H1 (cell line): ENCODE data around the gene TNNI2. TPM values are rescaled to one million over a fixed set of nuclear protein-coding genes. Genes with fewer than 3 reads are reported as not detected.

Experiments
- CTCF ChIA-PET: fragments of 300-600 bp; sonication (Branson Sonifier 250); formaldehyde crosslinking; loops from one replicate; lab custom pipeline; 2021; ENCODE audit not compliant: partially characterized antibody; lab: Charles Lee
- POLR2A ChIA-PET: fragments of 300-600 bp; sonication (Branson Sonifier 250); formaldehyde crosslinking; loops from one replicate; lab custom pipeline; 2021; ENCODE audit warnings: inconsistent platforms; ENCODE audit not compliant: partially characterized antibody; lab: Charles Lee
- DNase-seq, 2 experiments: peaks; one replicate each; pipeline versions ENCODE4 v3.0.0 to v3.0.0-alpha.2; 2010 to 2022; ENCODE audit warnings: low spot score in 2 of 2, low read depth in 1 of 2, mixed read lengths in 1 of 2
- FAIRE-seq: peaks from 2 replicates; lab custom pipeline; 2011; peaks lifted over from hg19 to GRCh38; lab: Jason Lieb, UNC
- H2AFZ ChIP-seq: 2 replicates; pipeline ENCODE4 v1.8.1; 2012; ENCODE audit warnings: low read length, inconsistent platforms
- H2AK5ac ChIP-seq: 2 replicates; pipeline ENCODE4 v1.6.1; 2013; ENCODE audit warnings: low read depth, low read length
- H2BK120ac ChIP-seq: replicated peaks from 2 replicates; pipeline ENCODE3; 2013; ENCODE audit warnings: low read depth, low read length, inconsistent platforms
- H2BK12ac ChIP-seq: 2 replicates; pipeline ENCODE4 v1.6.1; 2013; ENCODE audit warnings: low read depth, low read length
- H2BK15ac ChIP-seq: 2 replicates; pipeline ENCODE4 v1.6.1; 2013; ENCODE audit warnings: low read length
- H2BK20ac ChIP-seq: 2 replicates; pipeline ENCODE4 v1.6.1; 2013; ENCODE audit warnings: low read length
- H2BK5ac ChIP-seq: 2 replicates; pipeline ENCODE4 v1.6.1; 2013; ENCODE audit warnings: low read depth, low read length
- H3K14ac ChIP-seq: 2 replicates; pipeline ENCODE4 v1.6.1; 2013; ENCODE audit warnings: inconsistent platforms; ENCODE audit not compliant: insufficient read length
- H3K18ac ChIP-seq: 2 replicates; pipeline ENCODE4 v1.6.1; 2013; ENCODE audit warnings: low read length; ENCODE audit errors: extremely low read depth
- H3K23ac ChIP-seq: 2 replicates; pipeline ENCODE4 v1.6.1; 2013; ENCODE audit warnings: inconsistent platforms; ENCODE audit not compliant: insufficient read length
- H3K23me2 ChIP-seq: 2 replicates; pipeline ENCODE4 v1.6.1; 2013; ENCODE audit warnings: low read depth, low read length
- H3K27ac ChIP-seq: 2 replicates; pipeline ENCODE4 v1.6.1; 2011; ENCODE audit warnings: low read depth, low read length, inconsistent platforms
- H3K27me3 ChIP-seq, 4 experiments: replicated peaks in 1 of 4; 1 replicate in 1 of 4; 2 replicates in 3 of 4; pipeline versions ENCODE4 v1.6.1 to v1.8.1; 2011 to 2013; ENCODE audit warnings: low read length in 3 of 4, mild to moderate bottlenecking in 3 of 4, inconsistent platforms in 2 of 4, mixed read lengths in 2 of 4, moderate library complexity in 1 of 4; ENCODE audit not compliant: control insufficient read depth in 3 of 4, insufficient read depth in 3 of 4; ENCODE audit errors: extremely low read depth in 1 of 4
- H3K36me3 ChIP-seq, 4 experiments: 2 replicates each; pipeline versions ENCODE4 v1.6.1 to v1.8.1; 2011 to 2013; ENCODE audit warnings: mild to moderate bottlenecking in 4 of 4, low read length in 3 of 4, moderate library complexity in 2 of 4, control low read depth in 1 of 4, inconsistent platforms in 1 of 4; ENCODE audit not compliant: insufficient read depth in 4 of 4, control insufficient read depth in 2 of 4
- H3K4ac ChIP-seq: replicated peaks from 2 replicates; pipeline ENCODE3; 2013; ENCODE audit warnings: low read length, low read depth, mixed read lengths, inconsistent platforms; ENCODE audit not compliant: insufficient read length
- H3K4me1 ChIP-seq, 4 experiments: replicated peaks in 1 of 4; 1 replicate in 1 of 4; 2 replicates in 3 of 4; pipeline versions ENCODE4 v1.6.1 to v1.8.1; 2011 to 2013; ENCODE audit warnings: low read length in 3 of 4, inconsistent platforms in 2 of 4, mixed read lengths in 1 of 4; ENCODE audit not compliant: insufficient read depth in 4 of 4, control insufficient read depth in 3 of 4
- H3K4me2 ChIP-seq, 2 experiments: 2 replicates each; pipeline versions ENCODE4 v1.6.1 to v1.8.1; 2011 to 2013; ENCODE audit warnings: low read depth in 2 of 2, low read length in 2 of 2, control low read depth in 1 of 2, inconsistent platforms in 1 of 2, mild to moderate bottlenecking in 1 of 2; ENCODE audit not compliant: insufficient read depth in 1 of 2
- H3K4me3 ChIP-seq, 4 experiments: fragments of 200-600, 300-600 bp in 1 of 4; sonication (generic), shearing (Covaris generic), sonication (Bioruptor Twin) in 1 of 4; 2 replicates each; pipeline versions ENCODE4 v1.5.1 to v1.8.1; 2011 to 2016; ENCODE audit warnings: low read length in 4 of 4, low read depth in 3 of 4, control low read depth in 2 of 4, inconsistent platforms in 2 of 4, mild to moderate bottlenecking in 2 of 4, mixed read lengths in 1 of 4, moderate library complexity in 1 of 4; ENCODE audit not compliant: insufficient read depth in 2 of 4; ENCODE audit errors: extremely low read depth in 1 of 4
- H3K56ac ChIP-seq: replicated peaks from 2 replicates; pipeline ENCODE3; 2013; ENCODE audit warnings: low read depth, mild to moderate bottlenecking, mixed read lengths, low read length, inconsistent platforms; ENCODE audit not compliant: insufficient read length
- H3K79me1 ChIP-seq: 2 replicates; pipeline ENCODE4 v1.6.1; 2013; ENCODE audit warnings: low read depth, low read length, control low read depth
- H3K79me2 ChIP-seq, 2 experiments: 2 replicates each; pipeline versions ENCODE4 v1.6.1 to v1.8.1; 2012 to 2013; ENCODE audit warnings: low read length in 2 of 2, mild to moderate bottlenecking in 2 of 2, inconsistent platforms in 1 of 2; ENCODE audit not compliant: insufficient read depth in 2 of 2, control insufficient read depth in 1 of 2
- H3K9ac ChIP-seq, 4 experiments: replicated peaks in 1 of 4; 1 replicate in 1 of 4; 2 replicates in 3 of 4; pipeline versions ENCODE4 v1.6.1 to v1.8.1; 2011 to 2013; ENCODE audit warnings: low read depth in 3 of 4, low read length in 3 of 4, control low read depth in 2 of 4, mild to moderate bottlenecking in 2 of 4, moderate library complexity in 2 of 4, inconsistent platforms in 1 of 4; ENCODE audit errors: extremely low read depth in 1 of 4
- H3K9me3 ChIP-seq, 2 experiments: 2 replicates each; pipeline versions ENCODE4 v1.6.1 to v1.8.1; 2012 to 2013; ENCODE audit warnings: mild to moderate bottlenecking in 2 of 2, moderate library complexity in 2 of 2, control low read depth in 1 of 2, inconsistent platforms in 1 of 2, low read depth in 1 of 2, low read length in 1 of 2, mixed read lengths in 1 of 2; ENCODE audit not compliant: insufficient read depth in 2 of 2
- H4K20me1 ChIP-seq, 2 experiments: replicated peaks in 1 of 2; 2 replicates each; pipeline versions ENCODE3 to v1.8.1; 2011 to 2013; ENCODE audit warnings: inconsistent platforms in 2 of 2, low read length in 2 of 2, mild to moderate bottlenecking in 1 of 2; ENCODE audit not compliant: insufficient read depth in 2 of 2, control insufficient read depth in 1 of 2
- H4K5ac ChIP-seq: 2 replicates; pipeline ENCODE4 v1.6.1; 2013; ENCODE audit warnings: low read length, low read depth, mixed read lengths, inconsistent platforms; ENCODE audit not compliant: insufficient read length
- H4K8ac ChIP-seq: 2 replicates; pipeline ENCODE4 v1.8.0; 2013; ENCODE audit warnings: mild to moderate bottlenecking, moderate library complexity, low read length, inconsistent platforms; ENCODE audit not compliant: insufficient read depth; ENCODE audit errors: extremely low read depth
- H4K91ac ChIP-seq: replicated peaks from 2 replicates; pipeline ENCODE3; 2013; ENCODE audit warnings: low read length, mixed read lengths, inconsistent platforms; ENCODE audit not compliant: insufficient read length
- EP300 ChIP-seq, 2 experiments: IDR thresholded peaks; 1 replicate in 1 of 2; 2 replicates in 1 of 2; pipeline ENCODE4 v1.6.1; 2011 to 2012; ENCODE audit warnings: low read depth in 2 of 2, low read length in 2 of 2, mild to moderate bottlenecking in 2 of 2, borderline replicate concordance in 1 of 2, inconsistent platforms in 1 of 2, moderate library complexity in 1 of 2
- HDAC2 ChIP-seq, 2 experiments: fragments of 300-600 bp in 1 of 2; sonication (generic) in 1 of 2; IDR thresholded peaks; 2 replicates each; pipeline ENCODE4 v1.6.1; 2011 to 2012; ENCODE audit warnings: low read depth in 2 of 2, low read length in 2 of 2, mild to moderate bottlenecking in 2 of 2, moderate library complexity in 2 of 2, borderline replicate concordance in 1 of 2, inconsistent platforms in 1 of 2
- HDAC6 ChIP-seq: IDR thresholded peaks from one replicate; pipeline ENCODE4 v1.7.1; 2012; ENCODE audit warnings: low read depth, mild to moderate bottlenecking, inconsistent platforms, low read length, moderate library complexity
- KDM1A ChIP-seq: fragments of 200-600, 300-600 bp; sonication (generic); IDR thresholded peaks from 2 replicates; pipeline ENCODE4 v1.7.1; 2016; ENCODE audit warnings: mild to moderate bottlenecking, low read length, borderline replicate concordance
- NANOG ChIP-seq: IDR thresholded peaks from 2 replicates; pipeline ENCODE4 v1.6.1; 2011; ENCODE audit warnings: low read length, low read depth, mild to moderate bottlenecking, inconsistent platforms; ENCODE audit not compliant: insufficient read depth, poor library complexity, severe bottlenecking
- NRF1 ChIP-seq: IDR thresholded peaks from 2 replicates; pipeline ENCODE4 v1.6.1; 2011; ENCODE audit warnings: mild to moderate bottlenecking, low read depth, low read length, improper control_type of control experiment
- POU5F1 ChIP-seq: IDR thresholded peaks from 2 replicates; pipeline ENCODE4 v1.6.1; 2011; ENCODE audit warnings: low read depth, mild to moderate bottlenecking, low read length, moderate library complexity
- RAD21 ChIP-seq, 2 experiments: IDR thresholded peaks in 1 of 2; conservative IDR thresholded peaks in 1 of 2; 2 replicates each; pipeline ENCODE4 v1.6.1; 2011; ENCODE audit warnings: low read depth in 2 of 2, low read length in 2 of 2, improper control_type of control experiment in 1 of 2, inconsistent platforms in 1 of 2, mild to moderate bottlenecking in 1 of 2, moderate library complexity in 1 of 2
- SIX5 ChIP-seq: IDR thresholded peaks from 2 replicates; pipeline ENCODE4 v1.6.1; 2011; ENCODE audit warnings: mild to moderate bottlenecking, low read depth, low read length
- TAF1 ChIP-seq: IDR thresholded peaks from 2 replicates; pipeline ENCODE4 v1.6.1; 2011; ENCODE audit warnings: mild to moderate bottlenecking, low read depth, low read length
- USF2 ChIP-seq: IDR thresholded peaks from 2 replicates; pipeline ENCODE4 v1.6.1; 2011; ENCODE audit warnings: low read length, improper control_type of control experiment
- WGBS, 2 experiments: shearing (Covaris generic) in 1 of 2; methylation state at CpG; one replicate each; pipeline versions ENCODE4 v1.1.6 to v1.1.7; 2013 to 2015; ENCODE audit warnings: low lambda C conversion rate in 2 of 2, mixed read lengths in 2 of 2, inconsistent platforms in 1 of 2, low coverage in 1 of 2, missing lambda C conversion rate in 1 of 2; ENCODE audit not compliant: insufficient replicate concordance in 2 of 2, insufficient coverage in 1 of 2, insufficient read length in 1 of 2; ENCODE audit errors: extremely low coverage in 1 of 2, missing lambda C conversion rate in 1 of 2; 5-methylcytosine and 5-hydroxymethylcytosine counted together
- polyA plus RNA-seq, 7 experiments: library from polyadenylated mRNA; depleted of rRNA in 3 of 7; stranded (reverse) in 5 of 7; unstranded in 2 of 7; fragments of >200 nt in 5 of 7; fragments of 200-250 nt in 2 of 7; gene quantifications; 1 replicate in 5 of 7; 2 replicates in 1 of 7; 4 replicates in 1 of 7; pipeline versions ENCODE4 v1.2.1 to v1.2.3, GENCODE V29; 2011 to 2013; ENCODE audit warnings: missing spikeins in 2 of 7, mixed read lengths in 2 of 7
- total RNA-seq: library from RNA; stranded (reverse); fragmentation: NEBNext Ultra II Directional; extraction: Animal tissue kit (Norgen Biotek cat#: 25700); gene quantifications from 2 replicates; pipeline ENCODE4 v1.2.1, GENCODE V29; 2021

Gene TNNI2
- total and polyA plus RNA-seq, 2 of the 8 experiments (the other 6 are each of a cell fraction or from before 2014, with no cell fraction given): not detected

DNA sequence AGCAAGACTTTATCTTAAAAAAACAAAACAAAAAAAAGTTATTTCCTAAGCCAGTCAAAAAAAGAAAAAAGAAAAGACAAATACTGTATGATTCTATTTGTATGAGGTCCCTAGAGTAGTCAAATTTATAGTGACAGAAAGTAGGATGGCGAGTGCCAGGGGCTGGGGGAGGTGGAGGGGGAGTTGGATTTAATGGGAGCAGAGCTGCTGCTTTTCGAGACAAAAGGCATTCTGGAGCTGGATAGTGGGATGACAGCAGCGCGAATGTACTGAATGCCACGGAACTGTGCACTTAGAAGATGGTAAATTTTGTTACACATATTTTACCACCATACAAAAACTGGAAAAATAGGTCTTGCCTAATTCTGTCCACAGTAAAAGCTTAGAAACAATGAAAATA, 21.8 kb upstream of the TNNI2 start:
- ChIA-PET POLR2A (no interaction called here), CTCF (interaction anchor here (1.5 to 4.9 kb wide), 6 partner anchors 8 to 334 kb away, joined by 3 to 25 read pairs (median 10); no protein-coding TSS in a partner anchor)

More for the DNA sequence above, 21.8 kb upstream of the TNNI2 start:
- Histone ChIP-seq H2BK120ac (no peak overlapping the region), H3K23me2 (peaks cover 8% of the 10 kb centered on the region; the same call in 1 of the 2 replicates), H3K27me3 (no peaks in the 10 kb centered on the region; a peak in 1 of 7 replicates), H4K91ac (no peak overlapping the region), H3K14ac (no peak overlapping the region), H2BK5ac (no peak overlapping the region), H3K9ac (no peak overlapping the region), H2AK5ac (no peak overlapping the region), H3K4me2 (no peak overlapping the region), H3K27ac (no peak overlapping the region), H3K36me3 (no peaks in the 10 kb centered on the region), H3K18ac (no peak overlapping the region), H4K8ac (no peak overlapping the region), H3K23ac (no peak overlapping the region), H3K79me2 (no peaks in the 10 kb centered on the region), H3K4ac (no peak overlapping the region), H3K4me3 (no peak overlapping the region), H3K9me3 (peaks cover 0 to 11% of the 10 kb centered on the region in 2 experiments; a peak in 2 of 4 replicates), H4K5ac (no peak overlapping the region), H2BK20ac (no peak overlapping the region), H2BK12ac (no peak overlapping the region), H3K56ac (no peak overlapping the region), H3K79me1 (no peaks in the 10 kb centered on the region), H2AFZ (no peak overlapping the region), H3K4me1 (no peaks in the 10 kb centered on the region), H2BK15ac (no peak overlapping the region), H4K20me1 (peaks cover 0 to 8% of the 10 kb centered on the region in 2 experiments)
- 91% methylated on average over 5 of the region's 5 CpGs; no CpG with 5 or more reads in 1 of the 2 experiments for whole genome bisulfite sequencing, 2 experiments
- no peak for FAIRE-seq
- TF ChIP-seq NRF1 (no peak), HDAC2 (IDR thresholded peaks at IDR 0.05; ENCODE audit: borderline replicate concordance in 1 of 2, low read depth in 2 of 2, low read length in 2 of 2) (no peak), POU5F1 (no peak), EP300 (IDR thresholded peaks at IDR 0.05; ENCODE audit: borderline replicate concordance in 1 of 2, low read depth in 2 of 2, low read length in 2 of 2) (no peak), KDM1A (no peak), TAF1 (no peak), HDAC6 (no peak), RAD21 (IDR thresholded peaks at IDR 0.05 in 1 of 2, conservative IDR thresholded peaks at IDR 0.05 in 1 of 2; ENCODE audit: low read depth in 2 of 2, low read length in 2 of 2) (no peak), USF2 (no peak), NANOG (no peak), SIX5 (no peak)
- DNase-seq: no peak
